SU-DHL-6 (cell line): ENCODE results near the gene PRSS12.

Source experiments
- H2AFZ ChIP-seq: fragments of 200-600 bp; sonication (generic); 2 replicates; pipeline ENCODE4 v1.6.1; 2014; ENCODE audit warnings: low read depth, mild to moderate bottlenecking, moderate library complexity, mixed read lengths, antibody characterized with exemption, low read length; ENCODE audit not compliant: severe bottlenecking
- H3F3A ChIP-seq: fragments of 200-600 bp; shearing (Covaris generic); 2 replicates; pipeline ENCODE4 v1.6.0; 2016; ENCODE audit warnings: antibody characterized with exemption, mild to moderate bottlenecking; ENCODE audit not compliant: insufficient read depth
- H3K27ac ChIP-seq: fragments of 200-600 bp; sonication (generic); 2 replicates; pipeline ENCODE4 v1.5.1; 2016; ENCODE audit warnings: low read depth, mild to moderate bottlenecking, low read length, moderate library complexity, mixed read lengths
- H3K27me3 ChIP-seq: fragments of 200-600 bp; sonication (generic), shearing (Covaris generic); 2 replicates; pipeline ENCODE4 v1.6.0; 2014; ENCODE audit warnings: mild to moderate bottlenecking, low read length
- H3K36me3 ChIP-seq: fragments of 200-600 bp; sonication (generic); 2 replicates; pipeline ENCODE4 v1.6.1; 2014; ENCODE audit warnings: mild to moderate bottlenecking, low read length, mixed read lengths
- H3K4me2 ChIP-seq: fragments of 300-600, 200-600 bp; shearing (Covaris generic), sonication (generic); 2 replicates; pipeline ENCODE4 v1.6.0; 2014; ENCODE audit warnings: low read length, low read depth, mild to moderate bottlenecking; ENCODE audit not compliant: poor library complexity, severe bottlenecking
- H3K4me3 ChIP-seq: fragments of 200-600 bp; sonication (generic); 2 replicates; pipeline ENCODE4 v1.5.1; 2014; ENCODE audit warnings: antibody characterized with exemption, low read length, mild to moderate bottlenecking, mixed read lengths; ENCODE audit not compliant: insufficient read depth, poor library complexity, severe bottlenecking
- H3K79me2 ChIP-seq: fragments of 200-600 bp; sonication (generic); 2 replicates; pipeline ENCODE4 v1.6.1; 2014; ENCODE audit warnings: mild to moderate bottlenecking, low read length, moderate library complexity; ENCODE audit not compliant: insufficient read depth
- H3K9ac ChIP-seq: fragments of 200-600 bp; sonication (generic); 2 replicates; pipeline ENCODE4 v1.7.0; 2014; ENCODE audit warnings: mild to moderate bottlenecking, low read length
- H3K9me2 ChIP-seq: fragments of 200-600 bp; sonication (generic); replicated peaks from 2 replicates; pipeline ENCODE4 v1.6.1; 2014; ENCODE audit warnings: low read length; ENCODE audit not compliant: insufficient read depth
- H3K9me3 ChIP-seq: fragments of 200-600 bp; sonication (generic); 2 replicates; pipeline ENCODE4 v1.6.1; 2014; ENCODE audit warnings: low read length, mixed read lengths; ENCODE audit not compliant: insufficient read depth
- H4K20me1 ChIP-seq: fragments of 200-600 bp; sonication (generic); 2 replicates; pipeline ENCODE4 v1.6.1; 2014; ENCODE audit warnings: low read depth, mild to moderate bottlenecking, antibody characterized with exemption, low read length, moderate library complexity, mixed read lengths
- CTCF ChIP-seq: fragments of 200-600 bp; sonication (generic); IDR thresholded peaks from one replicate; pipeline ENCODE4 v1.5.1; 2017; ENCODE audit warnings: antibody characterized with exemption, mild to moderate bottlenecking, low read length, moderate library complexity; ENCODE audit not compliant: insufficient read depth, poor library complexity, severe bottlenecking
- EZH2phosphoT487 ChIP-seq: fragments of 200-600 bp; sonication (generic), shearing (Covaris generic); conservative IDR thresholded peaks from 2 replicates; pipeline ENCODE4 v1.6.1; 2018; ENCODE audit warnings: mild to moderate bottlenecking, antibody characterized with exemption, low read length, moderate library complexity, mixed read lengths

Gene PRSS12

GRCh38 chr4:118237531-118237930 is 115.3 kb downstream of the PRSS12 start:
- Histone ChIP-seq H4K20me1 (no peaks in the 10 kb centered on the region), H2AFZ (no peak overlapping the region), H3K27me3 (no peaks in the 10 kb centered on the region), H3K9me3 (no peaks in the 10 kb centered on the region), H3K4me2 (no peak overlapping the region), H3K79me2 (no peaks in the 10 kb centered on the region), H3K27ac (no peak overlapping the region), H3K4me3 (no peak overlapping the region), H3K36me3 (no peaks in the 10 kb centered on the region), H3F3A (no peaks in the 10 kb centered on the region), H3K9ac (no peak overlapping the region), H3K9me2 (no peaks in the 10 kb centered on the region)
- TF ChIP-seq CTCF = no peak
- TF ChIP-seq EZH2phosphoT487 = no peak

- Histone ChIP-seq H3K4me2 (no peak overlapping the region), H2AFZ (no peak overlapping the region), H3F3A (no peaks in the 10 kb centered on the region), H3K27ac (no peak overlapping the region), H3K9ac (no peak overlapping the region), H3K4me3 (no peak overlapping the region), H4K20me1 (no peaks in the 10 kb centered on the region), H3K27me3 (no peaks in the 10 kb centered on the region), H3K79me2 (no peaks in the 10 kb centered on the region), H3K9me3 (no peaks in the 10 kb centered on the region), H3K9me2 (no peaks in the 10 kb centered on the region), H3K36me3 (no peaks in the 10 kb centered on the region)
- TF ChIP-seq EZH2phosphoT487 = no peak
- TF ChIP-seq CTCF = no peak
Observed at GRCh38 chr4:118235566-118236120, 117.2 kb downstream of the PRSS12 start.
